HG03280 (cell line): ENCODE data around the gene YIF1A.
A peak's percentile ranks its signal among the peaks of the same experiment; 100 is the strongest.

Experiments used
- ATAC-seq: cut with Tn5 transposase; IDR thresholded peaks from one replicate; pipeline ENCODE4 v1.9.1; 2021; ENCODE audit warnings: mild to moderate bottlenecking, moderate library complexity; ENCODE audit not compliant: unreplicated experiment

The YIF1A gene

DNA sequence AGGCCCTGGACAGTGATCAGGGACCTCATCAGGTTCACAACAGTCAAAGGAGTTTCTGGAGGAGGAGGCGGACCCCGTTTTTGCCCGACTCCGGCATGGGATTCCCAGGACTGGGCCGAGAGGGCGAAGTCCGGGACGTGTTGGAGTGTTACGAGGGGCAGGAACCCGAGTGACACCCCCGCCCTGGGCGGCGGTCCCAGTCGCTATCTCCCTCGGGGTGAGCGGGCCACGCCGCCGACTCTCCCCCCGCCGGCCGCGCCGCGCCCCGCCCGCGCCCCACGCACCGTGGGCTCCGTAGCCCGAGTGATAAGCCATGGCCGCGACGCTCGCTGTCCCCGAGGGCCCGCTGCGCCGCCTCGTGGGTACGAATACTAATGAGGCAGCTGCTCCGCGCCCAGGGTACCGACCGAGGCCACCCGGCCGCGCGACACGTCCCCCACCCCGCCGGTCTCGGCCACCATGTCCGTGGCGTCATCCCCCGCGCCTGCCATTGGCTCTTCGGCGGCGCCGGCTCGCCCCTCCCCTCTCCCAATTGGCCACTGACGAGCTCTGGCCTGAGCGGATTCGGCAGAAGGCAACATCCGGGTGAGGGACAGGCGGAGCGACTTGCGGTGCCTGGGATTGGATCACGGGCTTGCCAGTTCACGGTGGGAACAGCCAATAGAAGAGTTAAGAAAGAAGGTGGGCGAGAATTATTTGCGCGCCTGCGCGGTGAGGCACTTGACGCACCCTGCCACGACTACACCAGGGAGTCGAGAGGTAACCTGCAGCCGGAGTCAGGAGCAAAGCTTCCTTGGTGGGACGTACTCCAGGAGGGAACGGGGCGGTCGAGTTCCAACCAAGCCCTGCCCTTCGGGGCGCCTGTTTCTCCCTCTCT, at the start of gene YIF1A:
TSS of gene YIF1A (minus strand) at position 473 of the 877 bp plus-strand sequence. CDS start at position 315, 158 bp downstream.
- peak; percentile 92 for ATAC-seq

- no peak for ATAC-seq
These were observed 48.4 kb upstream of the YIF1A start for GRCh38 chr11:66337103-66337899.

DNA sequence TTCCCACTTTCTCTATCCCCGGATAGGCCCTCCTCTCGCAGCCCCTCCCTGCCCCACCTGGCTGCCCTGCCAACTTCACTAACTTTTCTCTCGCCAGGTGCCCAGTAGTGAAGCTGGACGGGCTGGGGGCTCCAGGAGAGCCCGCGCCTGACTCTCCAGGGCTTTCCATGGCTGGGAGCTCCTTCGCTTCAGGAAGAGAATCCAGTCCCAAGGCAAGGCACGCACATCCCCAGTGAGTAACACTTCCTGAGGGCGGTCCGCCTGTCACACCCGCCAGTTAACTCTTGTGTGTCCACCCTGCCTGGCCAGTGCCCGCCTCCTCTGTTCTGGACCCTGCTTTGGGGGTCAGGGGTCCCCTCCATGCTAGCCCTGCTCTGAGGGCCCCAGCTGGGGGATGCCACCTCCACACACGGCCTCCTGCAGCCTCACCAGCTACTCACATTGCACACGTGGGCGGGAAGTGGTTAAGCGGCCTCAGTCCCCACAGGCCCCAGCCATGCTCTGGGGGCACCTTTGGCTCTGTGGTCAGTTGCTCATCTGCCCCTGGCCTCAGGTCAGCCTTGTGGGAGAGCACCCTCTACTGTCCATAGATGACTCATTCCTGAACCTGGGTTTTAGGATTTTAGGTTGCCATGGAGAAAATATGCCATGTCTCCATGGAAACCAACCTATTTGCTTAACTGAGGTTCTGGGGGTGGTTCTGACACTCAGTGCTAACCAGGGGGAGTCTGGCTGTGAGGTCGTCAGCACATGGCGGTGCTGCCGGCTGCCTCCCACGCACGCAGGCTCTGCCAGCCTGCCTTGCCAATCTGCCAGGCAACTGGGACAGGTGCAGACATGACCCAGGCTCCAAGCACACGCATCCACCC, 47.5 kb upstream of the YIF1A start, which contains the start of gene RIN1:
TSS of gene RIN1 (minus strand) at position 201 of the 869 bp plus-strand sequence. CDS start at position 169, 32 bp downstream.
- peak; percentile 65 for ATAC-seq

GRCh38 chr11:66335531-66336233, 46.7 kb upstream of the YIF1A start:
- no peak for ATAC-seq

DNA sequence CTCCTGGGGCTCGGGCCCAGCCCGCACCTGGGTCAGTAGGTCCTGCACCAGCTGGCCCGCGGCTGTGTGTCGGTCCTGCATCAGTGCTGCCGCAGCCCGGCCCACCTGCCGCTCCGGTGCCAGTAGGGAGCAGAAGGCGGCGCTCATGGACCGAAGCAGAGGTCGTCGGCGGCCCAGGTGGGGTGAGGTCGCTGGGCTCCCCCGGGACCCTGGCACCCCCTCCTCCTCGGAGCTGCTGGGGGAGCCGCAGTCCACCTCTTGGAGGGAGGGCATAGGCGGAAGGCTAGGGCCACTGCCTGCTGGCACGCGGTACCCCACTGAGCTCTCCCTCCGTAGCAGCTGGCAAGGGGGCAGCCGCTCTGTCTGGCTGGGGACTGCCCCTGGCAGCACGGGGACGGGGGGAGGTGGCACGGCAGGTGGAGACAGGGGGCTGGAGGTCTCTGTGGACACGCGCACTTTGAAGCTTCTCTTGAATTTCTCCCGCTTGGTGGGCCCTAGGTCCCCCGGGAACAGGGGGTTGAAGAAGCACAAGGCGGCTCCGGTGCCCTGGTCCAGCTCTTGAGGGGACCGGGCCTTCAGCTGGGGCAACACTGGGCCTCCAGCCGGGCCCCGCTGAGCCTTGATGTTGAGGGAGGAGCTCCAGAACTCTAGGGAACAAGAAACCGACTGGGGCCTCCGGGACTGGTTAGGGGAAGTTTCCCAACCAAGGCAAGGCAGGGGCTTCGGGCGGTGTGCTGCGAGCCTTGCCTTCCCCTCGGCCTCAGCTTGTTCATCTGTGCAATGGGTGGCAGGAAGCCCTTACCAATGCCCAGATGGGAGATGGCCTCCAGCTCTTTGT, 45.9 kb upstream of the YIF1A start:
- ATAC-seq = no peak

DNA sequence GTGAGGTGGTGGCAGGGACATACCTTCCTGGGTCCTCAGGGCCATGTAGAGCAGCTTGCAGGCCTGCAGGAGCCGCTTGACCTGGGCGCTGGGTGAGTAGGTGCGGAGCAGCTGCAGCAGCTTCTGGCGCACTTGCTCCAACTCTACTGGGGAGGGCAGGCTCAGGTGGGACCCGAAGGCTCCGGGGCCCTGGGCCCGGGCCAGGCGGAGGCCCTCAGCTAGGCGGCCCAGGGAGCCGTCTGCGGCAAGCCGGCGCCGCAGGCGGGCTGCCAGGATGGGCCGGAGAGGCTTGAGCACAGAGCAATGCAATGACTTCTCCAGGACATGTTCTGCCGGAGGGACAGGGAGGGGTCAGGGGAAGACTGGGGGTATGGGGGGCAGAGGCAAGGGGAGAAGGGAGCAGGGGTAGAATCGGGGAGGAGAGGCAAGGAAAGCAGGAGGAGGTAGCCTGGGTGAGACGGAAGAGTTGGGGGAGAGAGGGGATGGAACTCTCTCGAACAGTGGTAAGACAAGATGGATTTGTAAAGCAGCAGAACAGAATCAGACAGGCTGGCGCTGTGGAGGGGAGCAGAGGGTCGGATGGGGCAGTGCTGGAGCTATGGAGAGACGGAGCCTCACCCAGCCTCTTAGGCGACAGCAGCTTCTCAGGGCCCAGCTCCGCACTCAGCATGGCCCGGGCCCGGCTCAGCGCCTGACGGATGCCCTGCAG, 45.1 kb upstream of the YIF1A start:
- ATAC-seq = no peak

DNA sequence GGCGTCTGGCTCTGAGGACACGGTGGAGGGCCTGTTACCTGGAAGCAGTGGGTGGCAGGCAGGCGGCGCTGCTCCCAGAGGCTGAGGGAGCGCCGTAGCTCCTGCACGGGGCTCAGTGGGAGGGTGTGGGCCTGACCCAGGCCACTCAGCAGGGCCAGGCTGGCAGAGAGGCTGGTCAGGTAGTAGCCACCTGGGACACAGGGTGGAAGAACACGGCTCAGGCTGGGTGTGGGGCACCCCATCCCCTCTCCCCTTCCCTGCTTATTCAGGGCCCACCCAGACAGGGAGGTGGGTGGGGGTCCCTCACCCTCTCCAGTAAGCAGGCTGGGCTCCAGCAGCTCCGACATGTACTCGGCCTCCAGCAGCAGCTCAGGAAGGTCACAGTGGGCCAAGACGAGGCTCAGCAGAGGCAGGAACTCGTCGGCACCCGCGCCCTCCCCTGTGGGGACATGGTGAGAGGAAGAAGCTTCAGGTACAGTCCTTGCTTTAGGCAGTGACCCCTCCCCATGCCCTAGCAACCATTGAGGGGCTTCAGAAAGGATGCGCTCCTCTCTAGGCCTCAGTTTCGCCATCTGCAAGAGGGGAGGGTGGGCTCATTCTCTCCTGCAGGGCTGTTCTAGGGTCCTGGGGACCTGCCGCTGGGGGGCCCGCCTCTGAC, 44.4 kb upstream of the YIF1A start:
- no peak for ATAC-seq

GRCh38 chr11:66332371-66333219, 43.7 kb upstream of the YIF1A start:
- no peak for ATAC-seq

DNA sequence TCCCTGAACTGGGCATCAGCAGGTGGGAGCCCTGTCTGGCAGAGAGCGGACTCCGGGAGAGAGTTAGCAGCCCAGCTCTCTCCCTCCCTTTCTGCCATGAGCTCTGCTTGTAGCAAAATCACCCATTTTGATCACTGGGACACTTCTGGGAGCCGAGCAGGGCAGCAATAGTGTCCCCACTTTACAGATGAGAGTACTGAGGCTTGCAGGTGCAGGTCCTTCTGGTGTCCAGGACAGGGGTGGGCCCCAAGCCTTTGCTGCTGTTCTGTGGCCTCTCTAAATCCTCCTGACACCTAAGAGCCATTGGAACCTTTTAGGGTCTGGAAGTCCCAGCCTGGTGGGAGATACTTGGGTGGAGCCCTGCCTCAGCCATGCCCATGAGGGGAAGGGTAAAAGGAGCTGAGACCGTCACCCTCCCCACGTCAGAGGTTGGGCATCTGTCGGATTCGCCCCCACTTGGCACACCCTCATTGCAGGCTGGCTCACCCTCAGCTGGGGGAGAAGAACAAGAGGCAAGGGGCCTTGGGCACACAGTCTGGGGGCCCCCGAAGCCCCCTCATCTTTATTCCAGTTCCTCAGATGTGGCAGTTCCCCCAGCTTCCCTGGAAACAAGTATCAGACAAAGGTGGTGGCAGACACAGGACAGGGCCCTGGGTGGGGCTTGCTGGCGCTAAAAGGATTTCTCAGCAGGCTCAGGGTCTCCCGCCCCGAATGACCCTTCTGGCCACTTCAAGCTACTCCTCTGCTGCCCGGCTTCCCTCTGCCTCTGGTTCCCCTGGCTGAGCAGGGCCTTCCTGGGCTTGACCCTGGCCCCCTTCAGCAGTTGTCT, 42.8 kb upstream of the YIF1A start:
- ATAC-seq = no peak

- no peak for ATAC-seq
These were observed 42.0 kb upstream of the YIF1A start for GRCh38 chr11:66330931-66331330.

- ATAC-seq = no peak
These were observed 40.3 kb upstream of the YIF1A start for GRCh38 chr11:66329165-66329673.

DNA sequence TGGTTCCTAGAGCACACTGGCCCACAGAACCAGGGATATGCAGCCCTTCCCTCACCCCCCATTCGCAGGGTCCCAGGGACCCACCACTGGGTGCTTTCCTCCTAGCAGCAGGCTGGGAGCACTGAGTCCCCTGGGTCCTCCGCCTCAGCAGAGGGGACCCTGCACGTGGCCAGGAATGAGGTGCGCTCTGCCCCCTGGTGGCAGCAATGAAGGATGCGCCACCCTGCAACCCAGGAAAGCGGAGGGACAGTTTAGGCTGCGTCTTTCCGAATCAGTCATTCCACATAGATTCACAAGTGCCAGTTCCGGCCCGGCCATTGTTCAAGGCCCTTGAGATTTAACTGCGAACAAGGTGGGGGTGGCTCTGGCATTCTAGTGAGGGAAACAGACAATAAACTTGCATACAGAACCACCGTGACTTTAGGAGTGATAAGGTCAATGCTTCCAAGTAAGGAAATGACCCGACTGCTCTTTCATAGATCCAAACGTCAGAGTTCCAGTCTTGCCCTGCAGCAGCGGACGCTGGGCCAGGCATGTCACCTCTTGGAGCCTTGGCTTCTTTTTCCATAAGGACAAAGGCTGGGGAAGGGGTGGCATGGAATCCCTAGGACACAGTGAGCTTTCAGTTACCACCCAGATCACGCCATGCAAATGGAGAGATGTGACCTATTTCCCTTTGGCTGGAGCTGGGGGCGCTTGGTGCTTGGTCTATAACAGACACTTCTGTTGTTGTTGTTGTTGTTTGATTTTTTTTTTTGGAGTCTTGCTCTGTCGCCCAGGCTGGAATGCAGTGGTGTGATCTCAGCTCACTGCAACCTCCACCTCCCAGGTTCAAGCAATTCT, 39.6 kb upstream of the YIF1A start:
- peak; percentile 61 for ATAC-seq

GRCh38 chr11:66328031-66328301, 39.0 kb upstream of the YIF1A start:
- ATAC-seq = no peak

DNA sequence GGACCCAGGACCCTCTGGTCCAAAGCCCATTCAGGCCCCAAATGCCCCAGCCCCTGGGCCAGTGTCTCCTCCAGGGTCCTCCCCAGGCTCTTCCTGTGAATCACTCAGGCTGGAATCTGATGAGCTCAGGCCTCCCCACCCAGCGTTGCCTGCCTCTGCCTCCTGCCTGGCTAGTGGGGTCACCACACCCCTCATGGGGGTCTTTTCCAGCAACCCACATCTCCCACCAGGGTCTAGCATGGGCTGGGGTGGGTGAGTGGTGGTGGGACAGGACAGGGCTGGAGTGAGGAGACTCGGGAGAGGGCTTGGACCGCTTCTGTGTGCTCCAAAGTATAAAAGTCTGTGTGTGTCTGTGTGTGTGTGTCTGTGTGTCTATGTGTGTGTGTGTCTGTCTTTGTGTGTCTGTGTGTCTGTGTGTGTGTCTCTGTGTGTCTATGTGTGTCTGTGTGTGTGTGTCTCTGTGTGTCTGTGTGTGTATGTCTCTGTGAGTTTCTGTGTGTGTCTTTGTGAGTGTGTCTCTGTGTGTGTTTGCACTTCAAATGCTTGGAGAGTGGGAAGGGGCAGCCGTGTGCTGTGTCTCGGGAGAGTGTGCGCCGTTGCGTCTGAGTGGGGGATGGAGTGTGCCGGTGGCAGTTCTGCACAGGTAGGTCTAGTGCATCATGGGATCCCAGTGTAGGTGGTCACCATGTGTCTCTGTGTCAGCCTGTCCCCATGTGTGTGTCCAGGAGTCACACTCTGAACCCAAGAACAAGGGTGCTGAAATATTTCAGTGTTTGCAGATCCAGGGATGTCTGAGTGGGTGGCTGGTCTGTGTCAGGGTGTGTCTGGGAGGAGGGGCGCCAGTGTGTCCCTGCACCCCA, 38.5 kb upstream of the YIF1A start:
- no peak for ATAC-seq
